Measurements from ENCODE around the gene DROSHA.

- TF ChIP-seq POLR2A (IDR thresholded peaks at IDR 0.05; ENCODE audit: low read depth, low read length) (no peak), POLR2AphosphoS5 (IDR thresholded peaks at IDR 0.05; ENCODE audit: low read depth, low read length) (no peak), POU2F2 (IDR thresholded peaks at IDR 0.05; ENCODE audit: low read depth, low read length) (no peak), TAF1 (IDR thresholded peaks at IDR 0.05; ENCODE audit: low read depth, low read length) (no peak)
These were observed 35.6 kb downstream of the DROSHA start for GRCh38 chr5:31496301-31496700.

All from GM12891 (cell line).